A673 (cell line): ENCODE data around the gene GRB7. TPM values are rescaled to one million over a fixed set of nuclear protein-coding genes. Genes with fewer than 3 reads are reported as not detected.

ENCODE experiments used
- BruUV-seq: library from RNA; stranded (reverse); fragments of 400-500 nt; replicated peaks from 2 replicates; lab custom pipeline; 2021; lab: Mats Ljungman, UMichigan
- CTCF ChIA-PET: fragments of 300-600 bp; sonication (Branson Sonifier 250); formaldehyde crosslinking; loops from one replicate; lab custom pipeline; 2022; ENCODE audit warnings: antibody characterized with exemption; lab: Charles Lee
- POLR2A ChIA-PET: fragments of 300-600 bp; sonication (Branson Sonifier 250); formaldehyde crosslinking; loops from one replicate; lab custom pipeline; 2022; ENCODE audit warnings: antibody characterized with exemption; ENCODE audit not compliant: low non-redundant PET; lab: Charles Lee
- DNase-seq: peaks from one replicate; pipeline ENCODE4 v3.0.0-alpha.2; 2015; ENCODE audit warnings: low spot score
- H3K27ac ChIP-seq: fragments of 200-600 bp; sonication (generic); 2 replicates; pipeline ENCODE4 v1.5.1; 2016; ENCODE audit warnings: mixed run types, low read depth, mild to moderate bottlenecking, mixed read lengths, antibody characterized with exemption, low read length; ENCODE audit not compliant: poor library complexity, severe bottlenecking
- H3K27me3 ChIP-seq: fragments of 200-600 bp; sonication (generic); replicated peaks from 2 replicates; pipeline ENCODE4 v1.6.1; 2017; ENCODE audit warnings: mixed run types, low read depth, mild to moderate bottlenecking, mixed read lengths, antibody characterized with exemption, low read length; ENCODE audit not compliant: insufficient read depth, poor library complexity
- H3K36me3 ChIP-seq: fragments of 200-600 bp; sonication (generic); 2 replicates; pipeline ENCODE4 v1.6.1; 2016; ENCODE audit warnings: mixed run types, mild to moderate bottlenecking, mixed read lengths, antibody characterized with exemption, low read length; ENCODE audit not compliant: insufficient read depth, poor library complexity, severe bottlenecking
- H3K4me1 ChIP-seq: fragments of 200-600 bp; sonication (generic); 2 replicates; pipeline ENCODE4 v1.6.1; 2017; ENCODE audit warnings: mixed run types, mild to moderate bottlenecking, mixed read lengths, antibody characterized with exemption, low read length; ENCODE audit not compliant: insufficient read depth, poor library complexity, severe bottlenecking
- H3K4me3 ChIP-seq: fragments of 200-600 bp; sonication (generic); 2 replicates; pipeline ENCODE4 v1.5.1; 2016; ENCODE audit warnings: low read depth, mixed run types, mild to moderate bottlenecking, mixed read lengths, low read length; ENCODE audit not compliant: poor library complexity, severe bottlenecking
- H3K9me3 ChIP-seq: fragments of 200-600 bp; sonication (generic); 2 replicates; pipeline ENCODE4 v1.6.1; 2016; ENCODE audit warnings: mixed run types, low read depth, mild to moderate bottlenecking, mixed read lengths, antibody characterized with exemption, low read length; ENCODE audit not compliant: poor library complexity, severe bottlenecking
- EZH2 ChIP-seq: fragments of 200-600 bp; sonication (generic); IDR thresholded peaks from 2 replicates; pipeline ENCODE4 v1.6.1; 2017; ENCODE audit warnings: borderline replicate concordance, low read depth, mild to moderate bottlenecking, mixed read lengths, antibody characterized with exemption, low read length; ENCODE audit not compliant: poor library complexity, severe bottlenecking
- intact Hi-C: fragments of 100-400 bp; cut with micrococcal nuclease; formaldehyde crosslinking; loops from one replicate; pipeline ENCODE4 v1.10.0; 2022; ENCODE audit not compliant: unreplicated experiment
- total RNA-seq: library from RNA; stranded (reverse); gene quantifications from 2 replicates; pipeline ENCODE4 v1.2.3, GENCODE V29; 2021
- TF ChIP-seq, protein P1 (sequence below): fragments of 300-800, 200-600 bp; sonication (generic); conservative IDR thresholded peaks from 2 replicates; pipeline ENCODE4 v1.5.1; 2017; ENCODE audit warnings: low read depth, mild to moderate bottlenecking, antibody characterized with exemption, low read length, moderate library complexity, mixed read lengths

GRB7 gene
- total RNA-seq, 1 experiment from 2014 or later: 0.62 TPM

DNA sequence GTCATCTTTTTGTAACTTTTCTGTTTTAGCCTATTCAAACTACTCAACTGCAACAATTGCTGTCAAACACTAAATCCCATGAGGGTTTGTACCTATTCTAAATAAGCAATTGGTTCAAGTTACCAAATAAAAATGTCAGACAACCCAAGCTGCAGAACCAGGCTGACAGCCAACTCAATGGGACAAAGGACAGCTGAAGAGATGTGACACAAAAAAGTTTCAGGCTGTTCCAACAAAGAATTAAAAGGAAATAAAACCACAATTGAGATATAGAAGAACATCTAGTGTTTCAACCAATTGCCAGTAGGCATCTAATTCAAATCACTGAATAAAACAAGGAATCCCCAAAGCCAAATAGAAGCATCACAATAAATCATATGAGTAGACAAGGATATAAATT lies 49.3 kb downstream of the GRB7 start:
- Histone ChIP-seq H3K4me3 (no peak overlapping the region), H3K9me3 (no peaks in the 10 kb centered on the region), H3K27me3 (no peaks in the 10 kb centered on the region), H3K36me3 (no peaks in the 10 kb centered on the region), H3K27ac (no peak overlapping the region), H3K4me1 (no peaks in the 10 kb centered on the region)
- intact Hi-C loops: no loop called here
- no TSS peak for BruUV-seq
- ChIA-PET CTCF (no interaction called here), POLR2A (no interaction called here)
- TF ChIP-seq, protein P1, sequence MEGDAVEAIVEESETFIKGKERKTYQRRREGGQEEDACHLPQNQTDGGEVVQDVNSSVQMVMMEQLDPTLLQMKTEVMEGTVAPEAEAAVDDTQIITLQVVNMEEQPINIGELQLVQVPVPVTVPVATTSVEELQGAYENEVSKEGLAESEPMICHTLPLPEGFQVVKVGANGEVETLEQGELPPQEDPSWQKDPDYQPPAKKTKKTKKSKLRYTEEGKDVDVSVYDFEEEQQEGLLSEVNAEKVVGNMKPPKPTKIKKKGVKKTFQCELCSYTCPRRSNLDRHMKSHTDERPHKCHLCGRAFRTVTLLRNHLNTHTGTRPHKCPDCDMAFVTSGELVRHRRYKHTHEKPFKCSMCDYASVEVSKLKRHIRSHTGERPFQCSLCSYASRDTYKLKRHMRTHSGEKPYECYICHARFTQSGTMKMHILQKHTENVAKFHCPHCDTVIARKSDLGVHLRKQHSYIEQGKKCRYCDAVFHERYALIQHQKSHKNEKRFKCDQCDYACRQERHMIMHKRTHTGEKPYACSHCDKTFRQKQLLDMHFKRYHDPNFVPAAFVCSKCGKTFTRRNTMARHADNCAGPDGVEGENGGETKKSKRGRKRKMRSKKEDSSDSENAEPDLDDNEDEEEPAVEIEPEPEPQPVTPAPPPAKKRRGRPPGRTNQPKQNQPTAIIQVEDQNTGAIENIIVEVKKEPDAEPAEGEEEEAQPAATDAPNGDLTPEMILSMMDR: no peak
- no peak for TF ChIP-seq EZH2
- no peak for DNase-seq

DNA sequence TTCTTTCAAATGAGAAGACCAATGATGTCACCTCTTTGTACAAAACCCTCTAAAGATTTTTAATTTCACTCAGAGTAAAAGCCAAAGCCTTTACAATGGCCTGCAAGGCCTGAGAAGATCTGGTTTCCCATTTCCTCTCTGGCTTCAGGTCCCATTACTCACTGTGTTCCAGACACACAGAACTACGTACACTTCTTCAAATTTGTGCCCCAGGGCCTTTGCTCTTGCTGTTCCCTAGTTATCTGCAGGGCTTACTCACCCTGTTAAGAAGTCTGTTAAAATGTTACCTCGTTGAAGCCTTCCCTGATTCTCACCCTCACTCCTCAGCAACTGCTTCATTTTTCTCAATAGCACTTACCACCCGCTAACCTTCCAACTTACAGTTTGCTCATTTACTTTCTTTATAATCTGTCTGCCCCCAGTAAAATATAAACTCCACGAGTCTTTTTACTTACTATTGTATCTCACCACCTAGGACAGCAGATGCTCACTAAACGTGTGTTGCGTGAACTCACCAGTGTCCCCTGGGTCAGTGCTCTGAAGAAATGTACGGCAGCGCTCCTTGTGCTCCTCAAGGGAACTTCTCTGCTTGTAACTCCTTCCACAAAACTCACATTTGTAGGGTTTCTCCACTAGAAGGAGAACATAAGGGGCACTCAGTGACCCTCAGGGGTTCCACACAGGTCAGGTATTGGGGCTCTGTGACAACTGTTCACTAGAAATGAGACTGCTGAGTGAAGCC lies 50.2 kb downstream of the GRB7 start:
- intact Hi-C loops: no loop called here
- Histone ChIP-seq H3K9me3 (no peaks in the 10 kb centered on the region), H3K4me3 (no peak overlapping the region), H3K4me1 (no peaks in the 10 kb centered on the region), H3K27me3 (no peaks in the 10 kb centered on the region), H3K27ac (no peak overlapping the region), H3K36me3 (no peaks in the 10 kb centered on the region)
- ChIA-PET POLR2A (no interaction called here), CTCF (no interaction called here)
- DNase-seq: no peak
- BruUV-seq: no TSS peak
- TF ChIP-seq, protein P1: no peak
- TF ChIP-seq EZH2: no peak

DNA sequence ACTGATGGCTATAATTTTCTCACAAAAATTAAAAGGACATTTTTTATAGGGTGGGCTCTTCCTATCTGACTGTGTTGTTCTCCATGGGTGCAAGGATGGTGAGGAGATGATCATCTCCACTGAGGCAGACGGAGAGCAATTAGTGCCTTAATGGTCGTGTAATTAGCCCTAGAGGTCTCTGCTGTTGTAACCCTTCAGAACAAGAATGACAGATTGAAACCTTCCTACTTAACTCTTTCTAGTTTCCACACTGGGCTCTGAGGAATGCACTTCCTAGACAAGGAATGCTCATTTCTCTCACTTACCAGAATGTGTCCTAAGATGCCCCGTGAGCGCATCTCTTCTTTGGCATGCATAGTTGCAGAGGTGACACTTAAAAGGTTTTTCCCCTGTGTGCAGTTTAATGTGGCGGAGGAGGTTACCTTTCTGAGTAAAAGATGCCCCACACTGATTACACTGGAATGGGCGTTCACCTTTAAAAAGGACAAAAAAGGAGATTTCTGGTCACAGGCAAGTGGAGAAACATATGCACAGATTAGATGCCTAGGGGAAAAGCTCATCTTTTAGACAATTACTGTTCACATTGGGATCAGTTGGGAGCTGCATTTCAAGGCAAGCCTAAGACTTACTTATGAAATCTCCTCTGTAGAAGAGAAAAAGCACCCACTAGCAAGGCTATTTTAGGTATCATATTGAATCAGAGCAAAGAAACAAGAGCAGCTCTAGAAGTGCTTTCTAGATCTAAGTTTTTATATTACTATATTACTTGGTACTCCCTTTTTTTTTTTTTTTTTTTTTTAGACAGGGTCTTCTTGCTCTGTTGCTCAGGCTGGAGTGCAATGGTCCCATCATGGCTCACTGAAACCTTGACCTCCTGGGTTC lies 53.6 kb downstream of the GRB7 start:
- BruUV-seq: no TSS peak
- intact Hi-C loops: no loop called here
- no peaks in the 10 kb centered on the region for H3K4me1 ChIP-seq
- H3K36me3 ChIP-seq: no peaks in the 10 kb centered on the region
- TF ChIP-seq, protein P1: no peak
- no peak for TF ChIP-seq EZH2
- DNase-seq: no peak
- H3K9me3 ChIP-seq: no peaks in the 10 kb centered on the region
- H3K27ac ChIP-seq: no peak overlapping the region
- H3K27me3 ChIP-seq: no peaks in the 10 kb centered on the region
- ChIA-PET POLR2A (no interaction called here), CTCF (no interaction called here)
- H3K4me3 ChIP-seq: no peak overlapping the region
